HG02642 (cell line): ENCODE data around the gene EPB42.
"Not testable (repeated sequence)": the region's sequence is repeated elsewhere in the genome, so short reads cannot be mapped to it uniquely, and the experiment has no call there.

ENCODE experiments used
- ATAC-seq: cut with Tn5 transposase; IDR thresholded peaks from one replicate; pipeline ENCODE4 v1.9.1; 2021; ENCODE audit warnings: mild to moderate bottlenecking; ENCODE audit not compliant: unreplicated experiment, poor library complexity

The EPB42 gene

DNA sequence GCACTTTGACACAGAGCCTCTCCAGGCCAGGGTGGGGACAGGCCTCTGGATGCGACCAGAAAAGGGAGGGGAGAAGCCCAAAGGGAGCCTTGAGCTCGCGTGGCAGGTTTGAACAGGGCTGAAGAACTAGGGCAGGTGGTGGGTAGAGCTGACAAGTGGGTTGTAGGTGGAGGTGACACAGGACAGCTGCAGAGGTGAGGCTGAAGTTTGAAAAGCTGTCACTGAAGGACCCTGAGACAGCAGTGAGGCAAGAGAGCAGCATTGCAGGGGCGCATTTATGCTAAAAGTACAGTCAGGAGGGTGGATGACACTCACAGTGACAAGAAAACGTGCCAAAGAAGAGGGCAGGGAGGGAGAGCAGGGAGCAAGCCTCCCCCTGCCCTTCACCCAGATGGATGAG lies 21.8 kb upstream of the EPB42 start:
- ATAC-seq = no peak

DNA sequence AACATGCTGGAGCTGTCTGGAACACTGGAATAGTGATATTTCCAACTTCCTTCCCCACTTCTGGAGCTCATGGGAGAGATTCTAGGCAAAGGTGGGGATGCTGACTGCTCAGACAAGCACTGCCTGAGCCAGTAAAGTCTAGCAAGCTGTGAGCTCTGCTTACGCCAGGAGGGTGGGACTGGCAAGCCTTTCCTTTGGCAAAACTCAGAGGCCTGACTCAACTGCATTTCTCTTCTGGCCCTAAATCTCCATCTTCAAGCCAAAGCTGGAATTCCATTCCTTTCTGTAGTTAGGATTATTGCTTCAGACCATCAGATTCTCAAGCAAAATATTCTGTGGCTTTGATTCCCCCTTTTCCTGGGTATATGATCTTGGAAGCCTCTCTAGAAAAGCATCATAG lies 20.3 kb upstream of the EPB42 start:
- ATAC-seq = no peak

DNA sequence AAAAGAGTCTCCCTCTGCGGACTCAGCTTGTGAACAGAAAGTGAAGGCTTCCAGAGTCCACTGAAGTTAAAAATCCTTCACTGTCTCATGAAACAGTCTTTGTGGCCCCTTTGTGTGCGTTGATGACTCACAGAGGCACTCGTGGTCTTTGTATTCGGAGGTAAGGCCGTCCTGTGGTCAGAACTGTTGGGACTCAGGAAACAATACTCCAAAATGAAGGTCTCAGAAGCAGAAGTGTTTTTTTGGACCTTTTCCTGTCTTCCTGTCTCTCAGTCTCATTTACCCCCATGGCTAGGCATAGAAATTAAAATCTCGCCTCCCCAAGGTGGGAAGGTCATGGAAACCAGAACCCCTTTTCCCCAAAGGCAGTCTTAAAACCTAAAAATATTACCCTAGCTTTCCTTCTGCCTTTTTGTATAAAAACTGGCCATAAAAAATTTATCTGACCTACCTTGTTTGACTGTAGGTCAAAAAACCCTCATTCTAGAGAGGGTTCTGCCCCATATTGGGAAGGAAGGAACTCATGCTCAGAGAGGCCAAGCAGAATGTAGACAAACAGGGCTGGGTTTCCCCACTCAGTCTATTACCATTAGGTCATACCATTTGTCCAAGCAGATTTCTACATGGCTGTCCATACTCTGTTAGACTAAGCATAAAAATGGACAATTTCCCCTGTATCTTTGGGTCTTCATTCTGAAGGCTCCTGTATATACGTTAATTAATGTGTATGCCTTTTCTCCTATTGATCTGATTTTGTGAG lies 19.1 kb upstream of the EPB42 start:
- no peak for ATAC-seq

DNA sequence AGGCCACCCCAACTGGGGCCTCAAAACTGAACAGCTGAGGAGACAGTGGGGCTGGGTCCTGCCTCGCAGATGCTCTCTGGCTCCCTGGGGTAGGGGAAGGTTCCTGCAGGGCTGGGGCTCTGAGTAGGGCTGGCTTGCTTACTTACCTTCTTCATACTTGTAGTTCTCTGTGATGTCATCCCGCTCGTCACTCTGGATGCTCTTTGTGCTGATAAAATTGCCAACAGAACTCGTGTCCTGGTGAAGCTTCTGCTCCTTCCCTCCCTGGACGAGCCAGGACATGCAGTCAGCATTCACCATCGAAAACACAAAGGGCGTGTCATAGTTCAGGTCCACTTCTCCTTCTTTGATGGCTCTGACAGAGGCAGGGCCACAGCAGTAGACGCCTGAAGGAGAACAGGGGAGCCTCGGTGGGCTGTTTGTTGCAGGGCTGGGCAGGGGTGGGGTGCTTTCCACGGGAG lies 17.9 kb upstream of the EPB42 start:
- ATAC-seq = no peak

DNA sequence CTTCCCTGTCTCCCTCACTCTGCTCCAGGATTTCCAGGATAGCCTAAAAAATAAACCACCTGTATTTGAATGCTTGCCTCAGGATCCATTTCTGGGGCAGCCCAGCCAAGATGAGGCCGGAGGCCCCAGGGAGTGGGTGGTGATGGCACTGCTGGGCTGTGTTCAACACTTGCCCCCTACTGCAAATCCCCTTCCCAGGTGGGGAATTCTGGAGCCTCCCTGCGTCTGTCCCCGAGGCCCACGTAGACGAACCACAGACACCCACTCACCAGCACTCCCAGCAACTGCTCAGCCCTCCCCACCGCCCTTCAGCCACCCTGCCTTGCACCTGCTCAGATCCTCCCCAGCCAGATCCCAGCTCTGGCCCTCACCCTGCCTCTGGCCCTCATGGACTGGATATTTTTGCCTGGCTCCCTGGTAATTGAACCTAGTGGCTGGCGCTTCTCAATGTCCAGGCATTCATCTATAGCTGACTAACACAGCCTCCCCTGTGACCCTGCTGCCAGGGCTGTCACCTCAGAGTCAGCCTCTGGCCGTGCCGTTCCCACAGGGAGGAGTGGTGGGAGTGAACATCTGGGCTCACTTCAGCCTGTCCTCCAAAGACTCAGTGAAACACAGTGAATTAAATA lies 17.1 kb upstream of the EPB42 start:
- ATAC-seq = no peak

DNA sequence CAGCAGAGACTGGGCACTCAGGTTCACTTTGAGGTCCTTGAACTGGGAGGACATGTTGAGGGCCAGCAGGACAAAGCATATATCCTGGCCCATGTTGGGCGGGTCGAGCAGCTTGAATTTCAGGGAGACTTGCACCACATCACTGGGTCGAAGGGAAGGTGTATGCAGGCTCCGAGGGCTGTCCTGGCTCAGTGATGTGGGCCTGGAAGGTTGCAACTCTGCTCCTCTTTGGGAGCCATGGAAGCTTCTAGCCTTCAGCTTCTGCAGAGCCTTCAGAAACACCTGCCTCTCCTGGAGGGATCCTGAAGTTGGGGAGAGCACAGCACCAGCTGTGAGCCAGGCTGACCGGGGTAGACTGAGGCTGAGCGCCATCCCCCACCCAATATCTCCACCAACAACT lies 14.7 kb upstream of the EPB42 start:
- no peak for ATAC-seq

- ATAC-seq = no peak
Observed at GRCh38 chr15:43232289-43232874, 11.6 kb upstream of the EPB42 start.

- ATAC-seq = no peak
Observed at GRCh38 chr15:43230640-43231115, 9.9 kb upstream of the EPB42 start.

DNA sequence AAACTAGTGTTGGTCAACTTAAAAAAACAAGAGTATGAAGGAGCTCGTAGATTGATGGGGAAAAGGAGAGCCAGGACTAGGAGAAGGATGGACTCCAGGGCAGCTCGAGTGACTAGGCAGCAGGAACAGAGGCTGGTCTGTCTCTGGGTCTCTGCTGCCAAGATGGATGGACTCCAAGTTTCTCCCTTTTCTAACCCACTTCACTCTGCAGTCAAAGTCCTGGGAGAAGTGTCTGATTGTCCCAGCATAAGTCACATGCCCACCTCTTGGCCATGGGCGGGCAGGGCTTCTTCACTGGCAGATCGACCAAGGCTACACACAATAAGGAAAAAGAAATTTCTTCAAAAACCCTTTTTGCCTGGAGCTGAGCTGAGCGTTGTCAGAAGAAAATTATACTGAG lies 9.2 kb upstream of the EPB42 start:
- ATAC-seq = no peak

- ATAC-seq = no peak
Observed at GRCh38 chr15:43226436-43227305, 5.9 kb upstream of the EPB42 start.

DNA sequence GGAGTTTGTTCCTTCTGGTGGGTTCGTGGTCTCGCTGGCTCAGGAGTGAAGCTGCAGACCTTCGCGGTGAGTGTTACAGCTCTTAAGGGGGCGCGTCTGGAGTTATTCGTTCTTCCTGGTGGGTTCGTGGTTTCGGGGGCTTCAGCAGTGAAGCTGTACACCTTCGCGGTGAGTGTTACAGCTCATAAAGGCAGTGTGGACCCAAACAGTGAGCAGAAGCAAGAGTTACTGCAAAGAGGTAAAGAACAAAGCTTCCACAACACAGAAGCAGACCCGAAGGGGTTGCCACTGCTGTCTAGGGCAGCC lies 5.1 kb upstream of the EPB42 start:
- not testable (repeated sequence) for ATAC-seq

DNA sequence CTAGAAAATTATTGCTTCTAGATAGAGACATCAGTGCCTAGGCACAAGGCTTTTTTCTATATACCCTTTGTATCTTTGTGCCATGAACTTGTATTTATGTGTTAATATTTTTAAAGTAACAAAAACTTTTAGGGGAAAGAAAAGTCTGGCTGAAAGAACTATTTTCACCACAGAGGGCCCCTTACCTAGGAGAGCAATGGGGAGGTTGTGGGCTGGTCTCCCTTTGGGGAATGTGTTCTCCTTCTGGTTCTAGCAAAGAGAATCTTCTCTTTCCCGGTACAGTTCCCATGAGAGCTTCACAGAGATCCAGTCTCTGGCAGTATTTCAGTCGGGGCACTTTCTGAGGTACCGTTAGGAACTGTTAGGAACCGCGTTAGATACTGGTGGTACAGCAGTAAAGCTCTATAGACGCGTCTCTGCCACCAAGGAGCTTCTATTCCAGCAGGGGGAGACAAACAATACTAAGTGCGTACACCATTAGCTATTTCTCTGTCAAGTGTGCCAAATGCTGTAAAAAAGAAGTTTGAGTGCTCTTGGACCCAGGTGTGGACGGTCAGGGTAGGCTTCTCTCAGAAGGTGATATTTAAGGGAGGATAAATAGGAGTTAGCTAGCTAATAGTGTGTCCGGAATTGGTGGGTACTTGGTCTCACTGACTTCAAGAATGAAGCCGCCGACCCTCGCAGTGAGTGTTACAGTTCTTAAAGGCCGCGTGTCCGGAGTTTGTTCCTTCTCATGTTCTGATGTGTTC lies 4.6 kb upstream of the EPB42 start:
- no peak for ATAC-seq

DNA sequence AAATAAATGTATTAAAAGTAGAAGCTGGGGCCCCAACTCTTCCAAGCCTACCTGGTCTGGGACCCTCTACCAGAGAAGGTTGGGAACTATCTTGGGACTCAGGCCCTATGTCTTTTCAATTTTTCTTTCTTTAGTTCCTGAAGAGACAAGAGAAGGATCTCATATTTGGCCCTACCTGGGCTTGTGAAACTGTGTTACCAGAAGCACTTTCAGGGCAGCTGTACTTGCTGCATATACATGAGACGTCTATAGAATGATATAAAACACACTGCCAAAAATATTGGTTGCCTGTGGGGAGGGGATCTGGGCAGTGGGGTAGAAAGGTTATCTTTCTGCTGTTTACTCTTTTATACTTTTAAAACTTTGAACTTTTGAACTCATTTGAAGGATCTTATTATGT lies 604 bp upstream of the EPB42 start:
- ATAC-seq = no peak

DNA sequence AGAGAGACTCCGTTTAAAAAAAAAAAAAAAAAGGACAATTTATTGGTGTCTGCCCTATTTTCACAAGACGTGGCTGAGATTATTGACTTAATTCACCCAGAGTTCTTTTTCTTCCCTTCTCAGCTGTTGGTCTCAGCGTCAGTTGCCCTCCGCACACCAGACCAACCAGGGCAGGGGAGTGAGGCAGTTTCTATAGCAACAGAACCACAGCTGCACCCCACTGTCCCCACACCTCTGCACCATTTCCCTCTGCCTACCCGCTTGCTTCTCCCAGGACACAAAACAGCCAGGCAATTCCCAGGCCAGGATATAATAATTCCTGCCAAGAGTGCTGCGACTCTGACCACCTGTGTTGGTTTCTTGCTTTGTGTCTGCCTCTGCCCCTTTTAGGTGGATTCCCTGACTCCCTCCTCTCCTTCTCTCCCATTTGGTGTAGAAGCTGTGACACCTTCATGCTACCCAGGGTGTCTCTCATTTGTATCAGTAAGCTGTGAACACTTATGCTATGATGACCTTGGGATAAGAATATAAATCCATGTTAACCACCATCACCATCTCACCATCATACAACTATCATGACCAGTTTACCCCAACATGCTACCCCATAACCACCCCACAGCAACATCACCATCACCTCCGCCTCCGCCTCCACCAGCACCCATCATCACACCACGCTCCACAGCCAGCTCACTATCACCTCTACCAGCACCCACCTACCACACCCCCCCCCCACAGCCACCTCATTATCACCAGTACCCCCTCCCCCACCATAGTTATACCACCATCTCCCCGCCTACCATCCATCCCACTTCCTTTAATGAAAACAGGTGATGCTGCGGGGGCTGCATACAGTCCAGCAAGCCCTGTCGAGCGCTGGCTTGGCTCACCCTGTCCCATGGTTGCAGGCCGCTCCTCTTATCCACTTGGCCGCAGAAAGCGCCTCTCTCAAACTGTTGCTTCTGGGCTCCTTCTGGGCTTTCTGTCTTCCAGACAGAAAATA lies 589 bp downstream of the EPB42 start:
- no peak for ATAC-seq

DNA sequence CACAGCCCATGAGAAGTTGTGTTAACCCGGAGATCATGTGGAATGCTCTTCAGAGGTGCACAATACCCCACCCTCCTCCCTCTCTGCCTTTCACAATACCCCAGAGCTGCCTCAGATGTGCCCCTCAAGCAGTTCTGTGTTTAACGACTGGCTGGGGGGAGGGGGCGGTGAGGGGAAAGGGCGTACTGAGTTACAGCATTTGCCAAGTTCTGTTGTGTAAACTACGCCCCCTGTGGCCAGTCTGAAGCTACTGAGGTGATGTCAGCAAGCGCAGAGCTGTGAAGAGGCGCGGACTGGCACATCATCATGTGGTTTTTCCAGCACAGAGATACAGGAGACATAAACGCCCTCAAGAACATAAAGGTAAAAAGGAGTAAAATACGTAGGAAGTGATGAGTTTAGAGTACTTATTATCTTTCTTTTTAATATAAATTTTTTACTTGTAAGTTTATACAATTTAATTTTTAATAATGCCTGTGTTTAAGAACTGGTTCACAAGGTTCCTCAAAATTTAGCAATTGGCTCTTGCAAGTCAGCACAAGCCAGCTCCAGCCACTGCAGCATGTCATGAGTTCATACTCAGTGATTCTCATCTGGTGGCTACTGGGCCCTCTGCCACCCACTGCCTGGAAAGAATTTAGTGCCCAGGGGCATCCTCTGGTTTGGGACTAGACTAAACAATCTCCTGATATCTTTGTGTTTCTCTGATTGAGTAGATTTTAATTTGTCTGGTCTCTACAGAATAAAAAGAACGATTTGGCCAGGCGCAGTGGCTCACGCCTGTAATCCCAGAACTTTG lies 1.7 kb downstream of the EPB42 start:
- no peak for ATAC-seq

GRCh38 chr15:43215961-43216360 lies 4.9 kb downstream of the EPB42 start:
- no peak for ATAC-seq

DNA sequence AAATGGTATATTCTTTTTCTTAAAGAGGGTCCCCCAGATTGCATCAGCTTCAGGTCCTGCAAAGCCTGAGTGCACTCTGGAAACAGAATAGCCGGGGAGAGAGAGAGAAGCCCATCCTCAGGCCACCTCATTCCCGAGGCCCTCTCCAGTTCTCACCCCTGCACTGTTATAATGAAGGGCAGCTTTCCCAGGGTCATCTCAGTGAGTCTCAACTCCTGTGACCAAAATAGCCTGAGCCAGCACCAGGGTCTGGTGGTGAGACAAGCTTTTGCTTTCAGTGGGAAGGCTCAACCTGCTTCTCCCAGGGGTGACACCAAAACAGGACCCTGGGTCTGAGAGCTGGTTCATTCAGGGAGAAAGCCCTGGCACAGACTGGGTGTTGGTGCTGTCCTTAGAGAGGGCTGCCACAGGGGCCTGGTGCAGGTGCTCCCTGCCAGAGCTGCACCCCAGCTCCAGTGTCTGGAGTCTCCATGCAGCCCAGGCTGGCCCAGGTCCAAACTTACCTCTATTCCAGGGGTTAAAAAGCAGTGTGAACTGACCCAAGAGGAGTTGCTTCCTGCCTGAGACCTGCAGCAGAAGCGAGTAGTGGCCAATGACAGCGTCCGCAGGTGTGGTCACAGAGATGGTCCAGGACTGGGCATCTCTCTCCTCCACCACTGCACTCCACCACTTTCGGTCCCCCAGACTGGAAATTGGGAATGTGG lies 6.1 kb downstream of the EPB42 start:
- no peak for ATAC-seq

- ATAC-seq = no peak
Observed at GRCh38 chr15:43214169-43214568, 6.6 kb downstream of the EPB42 start.
